ENCODE results near the gene SKAP2.

GRCh38 chr7:26789481-26790184 is 74.8 kb downstream of the SKAP2 start:
- TF ChIP-seq, protein P1, sequence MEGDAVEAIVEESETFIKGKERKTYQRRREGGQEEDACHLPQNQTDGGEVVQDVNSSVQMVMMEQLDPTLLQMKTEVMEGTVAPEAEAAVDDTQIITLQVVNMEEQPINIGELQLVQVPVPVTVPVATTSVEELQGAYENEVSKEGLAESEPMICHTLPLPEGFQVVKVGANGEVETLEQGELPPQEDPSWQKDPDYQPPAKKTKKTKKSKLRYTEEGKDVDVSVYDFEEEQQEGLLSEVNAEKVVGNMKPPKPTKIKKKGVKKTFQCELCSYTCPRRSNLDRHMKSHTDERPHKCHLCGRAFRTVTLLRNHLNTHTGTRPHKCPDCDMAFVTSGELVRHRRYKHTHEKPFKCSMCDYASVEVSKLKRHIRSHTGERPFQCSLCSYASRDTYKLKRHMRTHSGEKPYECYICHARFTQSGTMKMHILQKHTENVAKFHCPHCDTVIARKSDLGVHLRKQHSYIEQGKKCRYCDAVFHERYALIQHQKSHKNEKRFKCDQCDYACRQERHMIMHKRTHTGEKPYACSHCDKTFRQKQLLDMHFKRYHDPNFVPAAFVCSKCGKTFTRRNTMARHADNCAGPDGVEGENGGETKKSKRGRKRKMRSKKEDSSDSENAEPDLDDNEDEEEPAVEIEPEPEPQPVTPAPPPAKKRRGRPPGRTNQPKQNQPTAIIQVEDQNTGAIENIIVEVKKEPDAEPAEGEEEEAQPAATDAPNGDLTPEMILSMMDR (conservative IDR thresholded peaks at IDR 0.05; ENCODE audit: low read depth, low read length) = no peak
- no peak for TF ChIP-seq EZH2phosphoT487 (IDR thresholded peaks at IDR 0.05; ENCODE audit: borderline replicate concordance, low read length)
